Measurements from ENCODE around the gene KCNT2. TPM values are rescaled to one million over a fixed set of nuclear protein-coding genes. Genes with fewer than 3 reads are reported as not detected.
A peak's percentile ranks its signal among the peaks of the same experiment; 100 is the strongest.

KCNT2 gene
- polyA plus RNA-seq, 1 experiment = 2.0 TPM

GRCh38 chr1:196180847-196181593, 427.2 kb downstream of the KCNT2 start:
- Histone ChIP-seq H3K9me3 (ENCODE audit: control insufficient read depth, insufficient read depth, low read length) (no peaks in the 10 kb centered on the region), H3K27ac (ENCODE audit: low read depth, low read length) (peak overlapping the region; percentile 25), H3K27me3 (ENCODE audit: control insufficient read depth, insufficient read depth, low read length) (no peaks in the 10 kb centered on the region), H3K4me3 (ENCODE audit: low read depth, low read length) (no peak overlapping the region)
- ChIA-PET POLR2A (no interaction called here), CTCF (interaction anchor here (1.2 to 2.0 kb wide), 2 partner anchors 31 to 129 kb away, joined by 4 to 7 read pairs; no protein-coding TSS in a partner anchor)
- peak; percentile 69 for DNase-seq (ENCODE audit: low read depth, low spot score)
- TF ChIP-seq, protein P1, sequence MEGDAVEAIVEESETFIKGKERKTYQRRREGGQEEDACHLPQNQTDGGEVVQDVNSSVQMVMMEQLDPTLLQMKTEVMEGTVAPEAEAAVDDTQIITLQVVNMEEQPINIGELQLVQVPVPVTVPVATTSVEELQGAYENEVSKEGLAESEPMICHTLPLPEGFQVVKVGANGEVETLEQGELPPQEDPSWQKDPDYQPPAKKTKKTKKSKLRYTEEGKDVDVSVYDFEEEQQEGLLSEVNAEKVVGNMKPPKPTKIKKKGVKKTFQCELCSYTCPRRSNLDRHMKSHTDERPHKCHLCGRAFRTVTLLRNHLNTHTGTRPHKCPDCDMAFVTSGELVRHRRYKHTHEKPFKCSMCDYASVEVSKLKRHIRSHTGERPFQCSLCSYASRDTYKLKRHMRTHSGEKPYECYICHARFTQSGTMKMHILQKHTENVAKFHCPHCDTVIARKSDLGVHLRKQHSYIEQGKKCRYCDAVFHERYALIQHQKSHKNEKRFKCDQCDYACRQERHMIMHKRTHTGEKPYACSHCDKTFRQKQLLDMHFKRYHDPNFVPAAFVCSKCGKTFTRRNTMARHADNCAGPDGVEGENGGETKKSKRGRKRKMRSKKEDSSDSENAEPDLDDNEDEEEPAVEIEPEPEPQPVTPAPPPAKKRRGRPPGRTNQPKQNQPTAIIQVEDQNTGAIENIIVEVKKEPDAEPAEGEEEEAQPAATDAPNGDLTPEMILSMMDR (IDR thresholded peaks at IDR 0.05; ENCODE audit: low read depth, low read length) = no peak

- Histone ChIP-seq H3K27ac (ENCODE audit: low read depth, low read length) (no peak overlapping the region), H3K9me3 (ENCODE audit: control insufficient read depth, insufficient read depth, low read length) (no peaks in the 10 kb centered on the region), H3K27me3 (ENCODE audit: control insufficient read depth, insufficient read depth, low read length) (no peaks in the 10 kb centered on the region), H3K4me3 (ENCODE audit: low read depth, low read length) (no peak overlapping the region)
- ChIA-PET POLR2A (no interaction called here), CTCF (interaction anchor here (0.6 to 1.1 kb wide), 2 partner anchors 30 to 155 kb away, joined by 3 to 4 read pairs; no protein-coding TSS in a partner anchor)
- TF ChIP-seq, protein P1 (IDR thresholded peaks at IDR 0.05; ENCODE audit: low read depth, low read length) = no peak
- DNase-seq (ENCODE audit: low read depth, low spot score) = peak; percentile 7
Measured at GRCh38 chr1:196178083-196178635, 430.1 kb downstream of the KCNT2 start.

Small RNA genes lying within 50 kb of the gene (small RNA-seq; reads per million reads assigned to genes)
- gene MIR4735 (ENCODE audit: insufficient read length, low read depth) = not detected

Other genes starting within 250 kb of the KCNT2 start
- 27.3 and 37.8 TPM in 2 replicates for gene CFH, start 43.6 kb upstream of the KCNT2 start, polyA plus RNA-seq (2011; rRNA removed)
- gene CFHR3, start 166.4 kb upstream of the KCNT2 start, polyA plus RNA-seq (2011; rRNA removed) = not detected in 2 replicates
- gene CFHR1, start 211.3 kb upstream of the KCNT2 start, polyA plus RNA-seq (2011; rRNA removed) = 0.07 TPM in 2 replicates